Measurements from ENCODE around the gene RRM1.

GRCh38 chr11:4071914-4072313 lies 22.7 kb upstream of the RRM1 start:
- no peak for TF ChIP-seq CTCF (conservative IDR thresholded peaks at IDR 0.05; ENCODE audit: low read depth, low read length)
- no peak for TF ChIP-seq EZH2 (IDR thresholded peaks at IDR 0.05; ENCODE audit: borderline replicate concordance, low read depth, low read length, poor library complexity, severe bottlenecking)

Measured in A673 (cell line).